Bronchial epithelial cell (primary cell): Measurements from ENCODE around the gene KRTAP10-7. TPM values are rescaled to one million over a fixed set of nuclear protein-coding genes. Genes with fewer than 3 reads are reported as not detected.
"Not testable (repeated sequence)": the region's sequence is repeated elsewhere in the genome, so short reads cannot be mapped to it uniquely, and the experiment has no call there.

Experiments used
- DNase-seq: peaks from one replicate; pipeline ENCODE4 v3.0.0-alpha.2; 2010; ENCODE audit warnings: low read depth
- FAIRE-seq: peaks from 2 replicates; lab custom pipeline; 2011; peaks lifted over from hg19 to GRCh38; lab: Jason Lieb, UNC
- H3K27me3 ChIP-seq: 2 replicates; pipeline ENCODE4 v1.5.1; 2011; ENCODE audit warnings: low read length; ENCODE audit not compliant: control insufficient read depth, insufficient read depth
- H3K36me3 ChIP-seq: 2 replicates; pipeline ENCODE4 v1.5.1; 2011; ENCODE audit warnings: low read length; ENCODE audit not compliant: control insufficient read depth, insufficient read depth
- H3K4me3 ChIP-seq: 2 replicates; pipeline ENCODE4 v1.5.1; 2011; ENCODE audit warnings: mild to moderate bottlenecking, low read depth, low read length, control low read depth
- CTCF ChIP-seq: IDR thresholded peaks from 2 replicates; pipeline ENCODE4 v1.5.1; 2011; ENCODE audit warnings: mild to moderate bottlenecking, moderate library complexity, low read length, control low read depth, inconsistent platforms; ENCODE audit not compliant: insufficient read depth, severe bottlenecking
- total RNA-seq: library from RNA; depleted of rRNA; stranded (reverse); fragments of >200 nt; gene quantifications from 2 replicates; pipeline ENCODE4 v1.2.1, GENCODE V29; 2014

KRTAP10-7 gene
- total RNA-seq, 1 donor from 2014 or later: not detected

GRCh38 chr21:44619886-44620285 lies 19.5 kb downstream of the KRTAP10-7 start:
- Histone ChIP-seq H3K4me3 (no peak overlapping the region), H3K36me3 (no peaks in the 10 kb centered on the region), H3K27me3 (no peaks in the 10 kb centered on the region)
- DNase-seq (no peak), FAIRE-seq (no peak)
- TF ChIP-seq CTCF: no peak

GRCh38 chr21:44623575-44623974 lies 23.2 kb downstream of the KRTAP10-7 start:
- no peaks in the 10 kb centered on the region for H3K36me3 ChIP-seq
- DNase-seq (no peak), FAIRE-seq (no peak)
- no peak for TF ChIP-seq CTCF
- H3K27me3 ChIP-seq: no peaks in the 10 kb centered on the region
- no peak overlapping the region for H3K4me3 ChIP-seq

- DNase-seq (no peak), FAIRE-seq (no peak)
- TF ChIP-seq CTCF: no peak
- Histone ChIP-seq H3K4me3 (no peak overlapping the region), H3K36me3 (no peaks in the 10 kb centered on the region), H3K27me3 (no peaks in the 10 kb centered on the region)
Measured at GRCh38 chr21:44625756-44626155, 25.4 kb downstream of the KRTAP10-7 start.

- Histone ChIP-seq H3K36me3 (no peaks in the 10 kb centered on the region), H3K27me3 (no peaks in the 10 kb centered on the region), H3K4me3 (no peak overlapping the region)
- no peak for TF ChIP-seq CTCF
- FAIRE-seq: no peak
- no peak for DNase-seq
Measured at GRCh38 chr21:44626262-44626661, 25.9 kb downstream of the KRTAP10-7 start.

GRCh38 chr21:44626673-44627143 lies 26.3 kb downstream of the KRTAP10-7 start, which contains the start of gene KRTAP10-9:
Gene KRTAP10-9 (plus strand): TSS chr21:44627093. CDS start chr21:44627172, 79 bp downstream.
- DNase-seq (no peak), FAIRE-seq (no peak)
- no peak for TF ChIP-seq CTCF
- no peaks in the 10 kb centered on the region for H3K27me3 ChIP-seq
- no peaks in the 10 kb centered on the region for H3K36me3 ChIP-seq
- no peak within 1 kb of the TSS for H3K4me3 ChIP-seq

- H3K27me3 ChIP-seq, DNase-seq, FAIRE-seq, H3K4me3 ChIP-seq, H3K36me3 ChIP-seq: not testable (repeated sequence)
Measured at GRCh38 chr21:44627181-44627822, 26.9 kb downstream of the KRTAP10-7 start.

GRCh38 chr21:44627831-44628233 lies 27.4 kb downstream of the KRTAP10-7 start:
- not testable (repeated sequence) for H3K4me3 ChIP-seq, DNase-seq, H3K27me3 ChIP-seq, FAIRE-seq, H3K36me3 ChIP-seq
